Common myeloid progenitor, CD34-positive (primary cell): ENCODE results near the gene LRCH4.

Source experiments
- CTCF ChIA-PET: fragments of 350-600 bp; sonication (Branson Sonifier 250); formaldehyde crosslinking; loops from one replicate; lab custom pipeline; 2021; ENCODE audit warnings: antibody characterized with exemption; lab: Charles Lee
- POLR2A ChIA-PET: fragments of 350-600 bp; sonication (Branson Sonifier 250); formaldehyde crosslinking; loops from one replicate; lab custom pipeline; 2021; ENCODE audit warnings: antibody characterized with exemption; lab: Charles Lee
- DNase-seq, 3 donors: peaks; one replicate each; pipeline versions ENCODE4 v3.0.0 to v3.0.0-alpha.2; 2013
- H3K27ac ChIP-seq, 2 experiments: 1 replicate in 1 of 2; 2 replicates in 1 of 2; pipeline ENCODE4 v1.7.0; 2013; ENCODE audit warnings: inconsistent platforms in 2 of 2, low read length in 2 of 2, mild to moderate bottlenecking in 2 of 2, low read depth in 1 of 2, moderate library complexity in 1 of 2; ENCODE audit not compliant: severe bottlenecking in 2 of 2, insufficient read depth in 1 of 2, poor library complexity in 1 of 2
- H3K27me3 ChIP-seq, 5 experiments: replicated peaks in 2 of 5; 1 replicate in 3 of 5; 2 replicates in 2 of 5; pipeline versions ENCODE4 v1.6.1 to v1.7.0; 2013; ENCODE audit warnings: low read length in 4 of 5, mild to moderate bottlenecking in 2 of 5, moderate library complexity in 2 of 5, inconsistent platforms in 1 of 5; ENCODE audit not compliant: insufficient read depth in 5 of 5, control insufficient read depth in 4 of 5
- H3K36me3 ChIP-seq, 4 experiments: 1 replicate in 2 of 4; 2 replicates in 2 of 4; pipeline versions ENCODE4 v1.6.1 to v1.7.0; 2013; ENCODE audit warnings: low read length in 3 of 4, control low read depth in 1 of 4, mild to moderate bottlenecking in 1 of 4; ENCODE audit not compliant: control insufficient read depth in 4 of 4, insufficient read depth in 4 of 4
- H3K4me1 ChIP-seq, 4 experiments: 1 replicate in 3 of 4; 2 replicates in 1 of 4; pipeline versions ENCODE4 v1.6.1 to v1.7.1; 2013; ENCODE audit warnings: low read length in 3 of 4, mild to moderate bottlenecking in 3 of 4, control low read depth in 1 of 4, inconsistent platforms in 1 of 4, moderate library complexity in 1 of 4; ENCODE audit not compliant: control insufficient read depth in 4 of 4, insufficient read depth in 4 of 4; ENCODE audit errors: control extremely low read depth in 1 of 4
- H3K4me3 ChIP-seq, 7 experiments: 1 replicate in 4 of 7; 2 replicates in 3 of 7; pipeline versions ENCODE4 v1.5.1 to v1.7.0; 2013; ENCODE audit warnings: mild to moderate bottlenecking in 7 of 7, low read length in 6 of 7, moderate library complexity in 6 of 7, inconsistent platforms in 2 of 7, low read depth in 2 of 7, control low read depth in 1 of 7; ENCODE audit not compliant: insufficient read depth in 4 of 7, control insufficient read depth in 1 of 7; ENCODE audit errors: extremely low read depth in 1 of 7
- H3K9me3 ChIP-seq, 5 experiments: 1 replicate in 4 of 5; 2 replicates in 1 of 5; pipeline versions ENCODE4 v1.6.1 to v1.7.1; 2013; ENCODE audit warnings: low read length in 4 of 5, mild to moderate bottlenecking in 2 of 5, inconsistent platforms in 1 of 5, low read depth in 1 of 5, moderate library complexity in 1 of 5; ENCODE audit not compliant: control insufficient read depth in 4 of 5, insufficient read depth in 2 of 5; ENCODE audit errors: control extremely low read depth in 1 of 5
- WGBS: methylation state at CpG from one replicate; pipeline ENCODE4 v1.1.5; 2013; ENCODE audit not compliant: insufficient coverage; 5-methylcytosine and 5-hydroxymethylcytosine counted together

LRCH4 gene

DNA sequence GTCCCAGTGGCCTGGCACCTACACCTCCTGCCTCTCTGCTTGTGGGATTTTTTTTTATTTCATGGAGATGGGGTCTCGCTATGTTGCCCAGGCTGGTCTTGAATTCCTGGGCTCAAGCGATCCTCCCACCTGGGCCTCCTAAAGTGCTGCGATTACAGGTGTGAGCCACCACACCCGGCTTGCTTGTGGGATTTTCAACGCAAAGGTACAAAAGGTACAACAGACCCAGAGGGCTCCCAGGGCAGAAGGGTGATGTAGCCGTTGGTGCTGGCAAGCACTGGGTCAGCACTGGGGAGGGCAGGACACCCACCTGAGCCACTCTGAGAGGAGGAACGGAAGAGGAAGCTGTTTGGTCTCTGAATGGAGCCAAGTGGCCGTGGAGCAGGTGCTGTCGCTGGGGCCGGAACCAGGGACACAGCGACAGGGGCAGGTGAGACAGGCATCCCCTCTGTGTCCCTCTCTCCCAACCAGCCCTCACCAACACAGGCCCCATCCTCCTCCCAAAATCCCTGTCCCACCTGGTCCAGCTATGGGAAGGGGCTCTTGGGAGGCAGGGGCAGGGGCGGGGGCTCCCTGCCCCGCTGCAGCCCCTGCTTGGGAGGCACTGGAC is 9.4 kb downstream of the LRCH4 start:
- no peaks in the 10 kb centered on the region for H3K27me3 ChIP-seq
- ChIA-PET CTCF (interaction anchor here (0.6 to 4.5 kb wide), 4 partner anchors 10 to 1736 kb away, joined by 4 to 29 read pairs (median 6); partner anchors contain the start of genes FBXO24 and LRCH4), POLR2A (no interaction called here)
- H3K27ac ChIP-seq, result no peak overlapping the region
- no peak overlapping the region for H3K4me3 ChIP-seq
- peaks cover 6 to 91% (median 77%) of the 10 kb centered on the region in 4 experiments for H3K36me3 ChIP-seq
- no peak for DNase-seq
- H3K4me1 ChIP-seq, result peaks cover 0 to 6% (median 2%) of the 10 kb centered on the region in 4 experiments
- 98% methylated on average over 9 of the region's 13 CpGs for WGBS
- no peaks in the 10 kb centered on the region for H3K9me3 ChIP-seq

DNA sequence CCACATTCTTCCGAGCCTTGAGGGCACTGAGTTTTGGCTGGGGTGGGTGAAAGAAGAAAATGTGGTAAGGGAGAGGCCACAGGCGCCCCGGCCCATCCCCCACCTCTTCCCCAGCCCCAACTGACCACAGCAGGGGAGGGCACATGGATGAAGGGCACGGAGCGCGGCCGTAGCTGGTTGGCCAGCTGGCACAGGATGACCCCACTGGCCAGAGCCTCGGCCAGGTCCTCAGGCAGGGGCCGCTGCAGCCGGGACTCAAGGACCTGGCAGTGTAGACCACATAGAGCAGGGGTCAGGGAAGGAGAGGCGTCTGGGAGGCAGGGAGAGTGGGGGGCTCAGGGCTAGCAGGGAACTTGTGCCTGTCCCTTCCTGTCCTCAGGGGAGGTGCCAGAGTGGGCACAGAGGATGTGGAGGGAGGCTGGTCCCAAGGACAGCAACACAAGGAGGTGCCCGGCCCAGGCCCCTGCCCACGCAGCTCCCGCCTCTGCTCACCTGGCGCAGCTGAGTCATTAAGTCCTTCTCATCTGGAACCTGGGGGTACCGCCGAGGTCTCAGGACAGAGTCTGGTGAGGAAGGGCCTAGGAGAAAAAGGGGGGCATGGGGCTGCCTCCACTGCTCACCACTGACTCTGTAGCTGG is 10.1 kb downstream of the LRCH4 start:
- CTCF ChIA-PET, result interaction anchor here (1.7 to 4.5 kb wide), 2 partner anchors 10 kb away, joined by 6 to 29 read pairs; partner anchors contain the start of genes FBXO24 and LRCH4
- POLR2A ChIA-PET, result no interaction called here
- no peaks in the 10 kb centered on the region for H3K9me3 ChIP-seq
- H3K4me3 ChIP-seq, result no peak overlapping the region
- WGBS, result 98% methylated on average over 14 of the region's 17 CpGs
- no peak for DNase-seq
- peaks cover 0 to 7% (median 5%) of the 10 kb centered on the region in 4 experiments for H3K4me1 ChIP-seq
- no peaks in the 10 kb centered on the region for H3K27me3 ChIP-seq
- H3K27ac ChIP-seq, result no peak overlapping the region
- peaks cover 4 to 90% (median 70%) of the 10 kb centered on the region in 4 experiments for H3K36me3 ChIP-seq

DNA sequence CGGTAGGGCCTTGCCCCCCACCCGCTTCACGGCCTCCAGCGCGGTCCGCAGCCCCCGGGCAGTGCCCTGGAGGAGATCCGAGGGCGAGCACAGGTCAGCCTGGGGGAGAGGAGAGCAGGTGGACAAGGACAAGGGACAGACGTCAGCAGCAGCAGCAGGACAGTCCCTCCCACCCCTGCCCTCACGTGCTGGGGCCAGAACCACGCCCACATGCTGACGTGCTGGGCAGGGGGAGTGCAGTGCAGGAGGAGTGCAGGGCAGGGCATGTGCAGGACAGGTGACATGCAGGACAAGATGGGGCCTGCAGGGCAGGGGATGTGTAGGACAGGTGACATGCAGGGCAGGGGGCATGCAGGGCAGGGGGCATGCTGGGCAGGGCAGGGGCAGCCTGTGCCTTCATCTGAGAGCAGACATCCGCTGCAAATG is 10.7 kb downstream of the LRCH4 start:
- 88% methylated on average over 13 of the region's 14 CpGs for WGBS
- H3K4me1 ChIP-seq, result peaks cover 0 to 12% (median 10%) of the 10 kb centered on the region in 4 experiments
- no peak overlapping the region for H3K4me3 ChIP-seq
- POLR2A ChIA-PET, result no interaction called here
- CTCF ChIA-PET, result interaction anchor here (0.7 kb wide), 1 partner anchor 15 kb away, joined by 3 read pairs; no protein-coding TSS in a partner anchor
- H3K27me3 ChIP-seq, result no peaks in the 10 kb centered on the region
- H3K9me3 ChIP-seq, result no peaks in the 10 kb centered on the region
- peaks cover 2 to 84% (median 64%) of the 10 kb centered on the region in 4 experiments for H3K36me3 ChIP-seq
- DNase-seq, result no peak
- no peak overlapping the region for H3K27ac ChIP-seq

DNA sequence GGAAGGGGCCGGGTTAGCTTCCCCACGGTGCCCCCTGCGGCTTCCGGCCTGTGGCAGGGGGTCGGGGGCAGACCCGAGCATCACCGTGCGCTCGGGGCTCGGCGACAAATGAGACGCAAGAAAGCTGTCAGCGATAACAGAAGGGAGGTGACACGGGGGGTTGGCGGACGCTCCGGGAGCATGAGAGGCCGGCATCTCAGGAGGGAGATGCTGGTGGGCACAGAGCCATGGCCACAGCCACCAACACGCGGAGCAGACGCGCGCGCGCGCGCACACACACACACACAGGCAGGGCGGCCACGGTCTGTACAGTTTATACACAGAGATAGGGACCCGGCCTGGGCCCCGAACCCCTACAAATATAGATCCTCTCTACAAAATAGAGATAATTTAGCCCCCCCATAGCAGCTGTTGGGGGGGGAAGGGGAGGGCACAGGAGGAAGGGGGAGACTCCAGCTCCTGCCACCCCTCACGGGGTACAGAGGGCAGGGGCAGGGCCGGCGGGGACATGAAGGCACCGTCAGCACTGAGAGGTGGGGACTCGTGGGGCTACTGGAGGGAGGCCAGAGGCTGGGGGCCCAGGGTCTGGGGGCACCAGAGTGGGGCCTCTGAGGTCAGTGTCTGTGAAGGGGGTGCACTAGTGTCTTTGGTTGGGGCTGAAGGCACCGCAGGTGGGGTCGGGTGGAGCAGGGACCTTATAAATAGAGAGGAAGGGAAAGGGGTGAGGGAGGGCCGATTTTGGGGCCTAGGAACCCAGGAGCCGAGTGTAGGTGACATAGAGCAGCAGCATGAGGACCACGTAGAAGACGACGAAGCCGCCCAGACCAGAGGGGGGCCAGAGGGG is 11.3 kb downstream of the LRCH4 start:
- DNase-seq, result peak in 1 of 3 donors; percentile 30
- Histone ChIP-seq H3K27me3 (no peaks in the 10 kb centered on the region), H3K4me3 (no peak overlapping the region), H3K36me3 (peaks cover 2 to 77% (median 58%) of the 10 kb centered on the region in 4 experiments), H3K4me1 (peaks cover 0 to 19% (median 16%) of the 10 kb centered on the region in 4 experiments), H3K9me3 (no peaks in the 10 kb centered on the region), H3K27ac (no peak overlapping the region)
- 92% methylated on average over 31 of the region's 44 CpGs for WGBS
- CTCF ChIA-PET, result interaction anchor here (0.7 to 0.8 kb wide), 2 partner anchors 10 to 15 kb away, joined by 3 read pairs; no protein-coding TSS in a partner anchor
- POLR2A ChIA-PET, result interaction anchor here (0.6 kb wide), 1 partner anchor 312 kb away, joined by 3 read pairs; no protein-coding TSS in a partner anchor

DNA sequence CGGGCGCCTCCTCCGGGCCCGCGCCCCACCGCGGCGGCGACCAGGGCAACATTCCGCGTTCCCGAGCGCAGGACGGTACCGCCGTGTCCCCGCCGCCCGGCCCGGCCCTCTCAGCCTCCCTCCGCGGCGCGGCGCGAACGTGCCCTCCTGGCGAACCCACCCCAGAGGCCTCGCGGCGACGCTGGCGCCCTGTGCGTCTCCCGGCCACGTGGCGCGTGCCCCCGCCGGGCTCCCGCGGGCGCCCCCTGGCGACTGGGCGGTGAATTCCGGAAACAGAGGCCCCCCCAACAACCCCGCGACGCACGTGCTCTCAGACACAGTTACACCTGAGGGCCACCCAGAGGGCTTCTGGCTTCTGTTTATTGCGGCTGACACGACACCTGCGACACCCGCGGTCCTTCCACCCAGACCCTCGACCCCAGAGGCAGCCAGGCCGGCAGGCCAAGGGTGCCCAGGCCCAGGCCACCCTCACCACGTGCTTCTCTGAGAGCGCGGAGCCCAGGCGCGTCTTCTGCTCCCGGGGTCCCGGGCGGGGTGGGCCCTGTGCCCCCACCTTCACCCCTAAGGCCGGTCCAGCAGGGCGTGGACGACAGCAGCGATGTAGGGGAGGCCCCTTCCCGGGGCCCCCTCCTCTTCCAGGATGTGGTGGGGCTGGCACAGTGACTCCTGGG is 12.1 kb downstream of the LRCH4 start, which contains the start of gene SAP25:
Gene SAP25 (minus strand): TSS at position 210 of the 671 bp plus-strand sequence. CDS start 158 bp downstream, at position 52.
- H3K4me3 ChIP-seq, result no peak within 1 kb of the TSS
- 94% methylated on average over 67 of the region's 70 CpGs for WGBS
- CTCF ChIA-PET, result interaction anchor here (0.8 to 1.7 kb wide), 3 partner anchors 8 to 11 kb away, joined by 3 to 11 read pairs (median 3); no protein-coding TSS in a partner anchor
- H3K9me3 ChIP-seq, result no peaks in the 10 kb centered on the region
- H3K27ac ChIP-seq, result no peak within 1 kb of the TSS
- H3K4me1 ChIP-seq, result peaks cover 0 to 26% (median 23%) of the 10 kb centered on the region in 4 experiments
- no peak for DNase-seq
- H3K27me3 ChIP-seq, result no peaks in the 10 kb centered on the region
- POLR2A ChIA-PET, result interaction anchor here (0.6 kb wide), 1 partner anchor 313 kb away, joined by 3 read pairs; no protein-coding TSS in a partner anchor
- peaks cover 2 to 73% (median 53%) of the 10 kb centered on the region in 4 experiments for H3K36me3 ChIP-seq
